NCI-H2081 (cell line): ENCODE results near the gene TMEM63B.
A peak's percentile ranks its signal among the peaks of the same experiment; 100 is the strongest.
"Not testable (repeated sequence)": the region's sequence is repeated elsewhere in the genome, so short reads cannot be mapped to it uniquely, and the experiment has no call there.

Experiments used
- DNase-seq, 2 experiments: peaks; one replicate each; lab custom pipeline; 2025; lab: John Stamatoyannopoulos, UW

The TMEM63B gene

DNA sequence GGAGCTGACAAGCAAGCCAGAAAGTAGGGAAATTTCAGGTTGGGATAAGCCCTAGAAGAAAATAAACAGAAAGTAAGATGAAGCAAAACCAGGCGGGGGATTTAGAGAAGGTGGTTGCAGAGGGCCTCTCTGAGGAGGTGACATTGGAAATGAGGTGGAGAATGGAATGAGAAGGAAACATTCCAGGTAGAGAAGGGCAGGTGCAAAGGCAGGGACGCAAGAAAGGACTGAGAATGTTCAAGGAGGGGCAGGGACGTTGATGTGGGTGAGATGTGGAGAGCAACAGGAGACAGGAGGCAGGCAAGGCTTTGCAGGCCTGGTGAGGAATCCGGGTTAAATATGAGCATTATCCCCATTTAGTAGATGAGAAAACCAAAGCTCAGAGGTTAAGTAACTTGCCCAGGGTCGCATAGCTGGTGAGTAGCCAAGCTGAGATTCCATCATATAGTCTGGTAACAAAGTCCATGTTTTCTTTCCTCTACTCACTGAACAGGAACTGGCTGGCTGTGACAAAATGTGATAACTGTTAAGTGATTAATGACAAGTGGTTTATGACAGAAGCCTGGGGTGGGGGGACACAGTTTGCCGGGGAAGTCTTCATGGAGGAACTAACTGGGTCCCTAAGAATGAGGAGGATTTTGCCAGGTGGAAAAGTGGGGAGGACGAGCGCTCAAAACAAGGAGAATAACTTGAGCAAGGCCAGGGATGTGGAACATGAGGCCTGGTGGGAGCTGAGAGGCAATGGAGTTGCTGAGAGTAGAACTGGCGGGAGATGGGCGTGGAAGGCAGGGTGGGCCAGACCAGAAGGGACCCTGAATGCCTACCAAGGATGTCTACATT, 32.7 kb upstream of the TMEM63B start:
- no peak for DNase-seq

DNA sequence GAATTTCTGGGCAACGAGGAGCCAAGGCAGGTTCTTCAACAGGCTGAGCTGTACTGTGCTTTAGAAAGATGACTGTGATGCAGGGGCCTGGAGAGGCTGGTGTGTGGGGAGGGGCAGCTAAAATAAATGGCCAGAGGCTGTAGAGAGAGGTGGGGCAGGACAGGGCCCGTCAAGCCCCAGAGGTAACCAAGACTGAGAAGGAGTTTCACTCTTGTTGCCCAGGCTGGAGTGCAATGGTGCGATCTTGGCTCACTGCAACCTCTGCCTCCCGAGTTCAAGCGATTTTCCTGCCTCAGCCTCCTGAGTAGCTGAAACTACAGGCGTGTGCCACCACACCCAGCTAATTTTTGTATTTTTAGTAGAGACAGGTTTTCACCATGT, 32.1 kb upstream of the TMEM63B start:
- DNase-seq = not testable (repeated sequence)

DNA sequence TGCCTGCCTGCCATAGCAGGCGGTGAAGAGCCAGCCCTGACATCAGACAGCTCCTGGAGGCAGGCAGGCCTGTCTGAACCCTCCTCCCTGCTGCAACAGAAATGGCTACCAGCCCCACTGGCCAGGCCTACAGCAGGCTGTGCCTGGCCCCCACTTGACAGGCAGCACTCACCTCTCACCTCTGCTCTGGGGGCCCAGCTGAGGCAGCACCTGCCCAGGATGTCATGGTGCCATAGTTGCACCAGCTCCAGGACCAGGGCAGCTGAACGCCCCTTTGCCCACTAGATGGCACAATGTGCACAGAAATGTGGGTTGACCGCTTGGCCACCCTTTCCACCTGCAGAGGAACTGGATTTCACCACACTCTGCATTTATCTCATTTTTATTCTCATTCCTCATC, 30.7 kb upstream of the TMEM63B start:
- DNase-seq = peak; percentile 58 to 71

DNA sequence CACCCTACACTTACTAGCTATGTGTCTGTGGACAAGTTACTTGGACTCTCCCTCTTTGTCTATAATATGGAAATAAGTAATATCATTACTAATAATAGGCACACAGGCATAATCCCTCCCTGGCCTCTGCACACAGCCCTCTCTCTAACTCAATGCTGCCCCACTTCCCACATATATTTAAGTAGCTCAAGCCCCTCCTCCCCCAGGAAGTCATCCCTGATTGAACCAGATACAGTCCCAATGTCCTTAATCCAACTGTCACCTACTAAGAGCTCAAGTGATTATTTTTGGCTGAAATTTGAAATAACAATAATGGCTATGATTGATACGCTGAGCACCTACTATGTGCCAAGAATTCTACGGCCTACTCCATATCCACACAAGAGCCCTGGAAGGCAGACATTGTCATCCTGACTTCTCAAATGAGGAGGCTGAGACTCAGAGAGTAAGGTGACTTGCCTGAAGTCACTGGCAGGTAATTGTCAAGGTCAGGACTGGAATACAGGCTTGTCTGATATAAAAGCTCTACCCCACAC, 29.5 kb upstream of the TMEM63B start:
- DNase-seq = no peak

DNA sequence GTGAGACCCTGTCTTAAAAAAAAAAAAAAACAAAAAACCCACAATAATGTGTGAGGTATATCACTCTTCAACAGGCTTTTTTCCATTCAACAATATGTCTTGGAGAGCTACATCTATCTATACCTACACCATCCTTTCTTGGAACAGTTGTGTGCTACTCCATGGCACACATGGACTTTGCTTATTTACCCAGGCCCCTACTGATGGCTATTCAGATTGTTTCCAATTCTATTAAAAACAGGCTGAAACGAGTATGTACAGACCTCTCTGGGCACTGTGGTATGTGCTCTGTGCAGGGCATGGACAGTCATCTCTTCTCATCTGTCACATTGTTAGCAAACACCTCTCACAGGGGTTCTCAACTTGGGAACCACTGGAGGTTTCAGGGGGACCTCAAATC, 28.2 kb upstream of the TMEM63B start:
- DNase-seq = no peak

DNA sequence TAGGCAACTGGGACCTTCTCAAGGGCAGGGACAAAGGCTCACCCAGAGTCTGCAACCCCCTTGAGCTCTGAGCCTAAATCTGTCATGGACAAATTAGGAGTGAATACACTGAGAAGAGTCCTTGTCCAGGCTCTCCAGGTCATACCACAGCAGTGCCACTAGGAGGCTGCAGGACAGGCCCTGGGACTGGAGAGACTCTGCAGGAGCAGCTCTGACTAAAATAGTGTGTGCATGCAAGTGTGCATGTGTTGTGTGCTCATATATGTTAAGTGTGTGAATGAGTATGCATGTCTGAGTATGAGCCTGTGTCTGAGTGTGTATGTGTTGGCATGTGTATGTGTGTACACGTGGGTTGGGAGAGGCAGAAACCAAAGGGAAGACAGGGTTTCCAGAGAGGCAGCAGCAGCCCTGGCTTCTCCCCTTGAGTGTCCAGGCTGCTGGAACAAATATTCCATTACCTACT, 27.2 kb upstream of the TMEM63B start:
- peak in 1 of 2 experiments; percentile 21 for DNase-seq

DNA sequence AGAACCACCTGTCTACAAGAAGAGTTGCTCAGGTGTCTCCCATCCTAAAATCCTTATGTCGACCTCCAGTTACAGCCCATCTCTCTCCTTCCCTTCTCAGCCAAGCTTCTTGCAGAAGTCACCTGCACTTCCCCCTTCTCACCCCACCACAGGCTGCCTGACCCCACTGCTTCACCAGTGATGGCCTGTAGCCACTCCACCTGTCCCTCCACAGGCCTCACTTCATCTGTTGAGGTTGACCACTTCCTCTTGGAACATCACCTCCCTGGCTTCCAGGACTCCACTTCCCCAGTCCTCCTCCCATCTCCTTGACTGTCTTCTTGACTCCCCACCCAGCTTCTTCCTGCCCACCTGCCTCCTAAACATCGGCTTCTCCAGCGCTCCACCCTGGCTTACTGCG, 25.5 kb upstream of the TMEM63B start:
- no peak for DNase-seq

DNA sequence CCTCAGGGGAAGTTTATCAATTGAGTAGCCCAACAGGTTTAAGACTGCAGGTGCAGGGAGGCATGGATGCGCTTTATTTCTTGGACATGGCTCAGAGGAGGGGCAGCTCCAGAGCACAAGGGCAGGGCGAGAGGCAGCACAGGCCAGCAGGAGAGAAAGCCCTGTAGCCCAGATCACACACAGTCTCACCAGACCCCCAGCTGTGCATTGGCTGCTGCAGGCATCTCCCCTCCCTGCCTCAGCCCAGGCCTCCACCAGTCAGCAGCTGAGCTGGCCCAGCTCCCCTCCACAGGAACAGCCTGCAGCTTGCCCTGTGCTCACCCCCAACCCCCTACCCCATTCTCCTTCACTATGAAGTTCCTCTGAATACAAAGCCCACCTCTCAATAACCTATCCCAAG, 24.8 kb upstream of the TMEM63B start:
- no peak for DNase-seq

DNA sequence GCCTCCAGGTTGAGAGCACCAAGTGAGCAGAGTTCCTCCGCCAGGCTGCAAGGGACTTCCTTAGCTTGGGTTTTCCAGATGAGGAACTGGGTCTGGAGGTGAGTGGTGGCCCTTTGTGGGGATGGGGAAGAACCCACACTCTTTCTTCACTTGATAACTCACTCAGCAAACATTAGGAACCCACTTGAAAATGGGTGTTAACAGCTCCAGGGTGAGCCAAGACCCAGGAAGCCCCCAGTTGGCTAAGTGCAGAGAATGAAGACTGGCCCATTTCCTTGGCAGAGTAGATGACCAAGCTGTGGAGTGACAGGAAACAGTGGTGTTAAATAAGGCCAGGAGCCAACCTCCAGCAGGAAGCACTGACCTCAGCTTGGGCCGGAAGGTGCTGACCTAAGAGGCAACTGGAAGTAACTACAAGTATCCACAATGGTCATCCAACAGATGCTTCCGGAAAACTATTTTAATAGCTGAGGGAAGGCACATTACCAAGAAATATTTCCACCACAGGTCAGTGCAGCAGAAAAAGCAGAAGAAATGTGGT, 22.8 kb upstream of the TMEM63B start:
- DNase-seq = no peak

DNA sequence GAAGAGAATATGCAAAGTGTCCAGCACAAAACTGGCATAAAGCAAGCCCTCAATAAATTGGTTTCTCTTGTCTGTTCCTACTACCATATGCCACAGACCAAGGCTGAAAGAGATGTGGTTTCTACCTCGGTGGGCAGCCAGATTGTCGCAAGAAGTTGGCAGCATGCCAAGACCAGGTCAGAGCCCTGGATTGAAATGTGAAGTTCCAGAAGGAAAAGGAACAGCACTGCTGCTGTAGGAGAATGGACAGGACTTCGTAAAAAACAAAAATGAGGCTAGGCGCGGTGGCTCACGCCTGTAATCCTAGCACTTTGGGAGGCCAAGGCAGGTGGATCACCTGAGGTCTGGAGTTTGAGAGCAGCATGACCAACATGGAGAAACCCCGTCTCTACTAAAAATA, 22.2 kb upstream of the TMEM63B start:
- DNase-seq = no peak

DNA sequence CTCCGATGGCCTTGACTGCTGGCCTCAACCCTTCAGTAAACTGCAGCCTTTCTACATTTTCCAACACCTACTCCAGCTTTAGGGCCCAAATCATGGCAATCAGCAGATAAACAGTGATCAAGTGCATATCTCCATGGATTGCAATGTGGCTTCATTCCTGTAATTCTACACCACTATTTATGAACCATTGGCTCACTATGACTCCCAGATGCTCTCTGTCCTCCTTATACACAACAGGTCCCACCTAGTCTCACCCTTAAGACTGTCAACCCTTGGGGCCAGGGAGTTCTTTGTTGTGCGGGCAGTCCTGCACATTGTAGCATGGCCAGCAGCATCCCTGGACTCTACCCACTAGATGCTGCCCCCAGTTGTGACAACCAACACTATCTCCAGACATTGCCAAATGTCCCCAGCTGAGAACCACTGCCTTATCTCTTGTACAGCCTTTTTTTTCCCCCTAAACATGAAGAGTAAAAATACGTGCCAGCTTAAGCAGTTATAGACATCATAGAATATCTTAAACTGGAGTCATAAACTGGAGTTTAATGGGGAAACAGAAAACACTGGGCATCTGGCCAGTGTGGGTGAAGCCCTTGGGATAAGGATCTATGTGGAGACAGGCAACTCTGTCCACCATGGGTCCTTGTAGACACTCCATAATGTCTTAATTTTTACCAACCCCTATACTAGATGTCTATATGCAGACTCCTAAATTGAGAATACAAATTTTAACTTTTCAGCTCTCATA, 21.2 kb upstream of the TMEM63B start:
- no peak for DNase-seq

DNA sequence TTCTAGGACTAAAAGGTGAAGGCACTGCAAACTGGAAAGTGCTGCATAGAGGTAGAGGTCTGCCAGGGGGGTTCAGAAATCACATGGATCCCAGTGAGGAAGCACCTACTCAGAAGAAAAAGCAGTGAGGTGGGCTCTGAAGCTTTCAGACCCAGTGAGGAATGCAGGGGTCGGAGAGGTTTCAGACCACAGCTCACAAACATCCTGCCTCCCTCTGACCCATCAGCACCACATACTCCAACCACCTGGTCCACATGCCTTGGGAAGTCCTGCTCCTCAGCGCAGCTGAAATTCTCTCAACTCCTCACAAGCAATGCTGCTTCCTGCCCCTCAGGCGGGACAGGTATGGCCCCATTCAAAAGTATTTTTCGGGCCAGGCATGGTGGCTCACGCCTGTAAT, 20.3 kb upstream of the TMEM63B start:
- no peak for DNase-seq

DNA sequence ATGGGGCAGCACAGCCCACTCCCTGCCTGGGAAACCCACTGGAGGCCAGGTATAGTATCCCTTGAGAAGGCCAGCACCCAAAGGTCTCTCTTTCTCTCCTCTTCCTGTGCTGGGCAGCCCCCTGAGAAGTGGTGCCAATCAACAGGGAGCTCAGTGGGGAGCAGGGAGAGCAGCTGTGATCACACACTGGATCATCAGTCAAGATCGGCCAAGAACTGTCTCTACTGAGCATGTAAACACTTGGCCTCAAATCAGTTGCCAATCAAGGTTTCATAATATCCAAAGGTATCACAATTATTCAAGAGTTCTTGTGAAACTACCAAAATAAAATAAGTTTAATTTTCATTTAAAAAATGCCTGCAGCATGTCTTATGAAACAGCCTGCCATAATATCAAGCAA, 18.9 kb upstream of the TMEM63B start:
- no peak for DNase-seq

DNA sequence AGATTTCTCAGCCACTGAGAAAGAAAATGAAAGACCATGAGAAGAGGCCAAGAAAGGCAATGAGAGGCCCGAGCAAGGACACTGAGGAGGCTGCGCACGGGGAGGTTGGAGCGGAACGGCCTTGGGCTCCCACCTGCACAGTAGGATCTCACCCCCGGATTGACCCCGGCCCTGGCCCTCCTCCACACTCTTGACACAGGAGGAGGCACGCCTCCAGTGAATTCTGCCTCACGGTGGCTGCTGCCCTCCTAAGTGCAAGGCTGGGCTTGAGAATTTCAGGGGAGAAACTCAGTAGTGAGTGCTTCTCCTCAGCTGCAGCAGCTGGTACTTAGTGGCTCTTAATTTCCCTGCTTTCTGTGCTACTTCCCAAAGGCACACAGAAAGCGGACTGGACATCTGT, 18.1 kb upstream of the TMEM63B start:
- DNase-seq = no peak

DNA sequence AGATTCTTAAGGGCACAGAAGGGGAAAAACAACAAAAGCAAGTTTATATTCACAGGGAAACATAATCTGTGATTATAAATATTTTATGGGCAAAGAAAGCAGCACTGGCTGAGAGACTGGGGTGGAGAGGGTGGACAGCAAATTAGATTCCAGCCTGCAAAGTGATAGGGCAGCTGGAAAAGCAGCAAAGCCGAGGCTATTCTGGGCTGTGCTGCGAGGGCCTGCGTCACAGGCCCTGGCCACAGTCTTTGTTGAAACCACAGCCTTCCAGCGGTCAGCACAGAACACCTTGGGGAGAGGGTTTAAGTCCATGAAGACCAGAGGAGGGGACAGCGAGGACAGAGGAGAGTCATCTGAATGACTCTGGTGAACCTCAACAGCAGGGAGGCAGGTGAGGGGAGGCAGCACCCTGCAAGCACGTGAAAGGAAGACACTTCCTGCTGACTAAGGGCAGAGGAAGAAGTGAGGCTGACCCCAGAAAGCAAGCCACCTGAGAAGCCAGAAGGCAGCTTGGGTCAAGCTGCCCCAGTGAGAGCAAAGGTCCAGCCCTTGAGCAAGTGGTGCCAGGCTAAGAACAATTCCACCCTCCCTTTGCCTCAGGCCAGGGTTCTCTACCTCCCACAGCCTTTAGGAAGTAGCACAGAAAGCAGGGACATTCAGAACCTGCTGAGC, 17.2 kb upstream of the TMEM63B start:
- DNase-seq = no peak

DNA sequence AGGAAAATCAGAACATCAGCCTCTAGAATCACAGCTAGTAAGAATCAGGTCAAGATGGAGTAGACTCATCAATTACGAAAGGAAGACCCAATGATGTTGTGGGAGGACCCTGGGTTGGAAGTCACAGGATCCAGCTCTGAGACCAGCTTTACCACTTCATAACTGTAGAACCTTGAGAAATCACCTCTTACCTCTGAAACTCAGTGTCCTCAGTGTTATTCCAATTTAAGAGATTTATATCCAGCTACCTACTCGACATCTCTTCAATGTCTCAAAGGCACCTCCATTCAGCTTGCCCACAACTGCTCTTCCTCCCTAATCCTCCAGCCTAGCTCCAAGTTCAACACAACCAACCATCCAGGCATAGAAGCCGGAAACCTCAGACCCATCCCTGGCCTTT, 16.4 kb upstream of the TMEM63B start:
- DNase-seq = no peak

DNA sequence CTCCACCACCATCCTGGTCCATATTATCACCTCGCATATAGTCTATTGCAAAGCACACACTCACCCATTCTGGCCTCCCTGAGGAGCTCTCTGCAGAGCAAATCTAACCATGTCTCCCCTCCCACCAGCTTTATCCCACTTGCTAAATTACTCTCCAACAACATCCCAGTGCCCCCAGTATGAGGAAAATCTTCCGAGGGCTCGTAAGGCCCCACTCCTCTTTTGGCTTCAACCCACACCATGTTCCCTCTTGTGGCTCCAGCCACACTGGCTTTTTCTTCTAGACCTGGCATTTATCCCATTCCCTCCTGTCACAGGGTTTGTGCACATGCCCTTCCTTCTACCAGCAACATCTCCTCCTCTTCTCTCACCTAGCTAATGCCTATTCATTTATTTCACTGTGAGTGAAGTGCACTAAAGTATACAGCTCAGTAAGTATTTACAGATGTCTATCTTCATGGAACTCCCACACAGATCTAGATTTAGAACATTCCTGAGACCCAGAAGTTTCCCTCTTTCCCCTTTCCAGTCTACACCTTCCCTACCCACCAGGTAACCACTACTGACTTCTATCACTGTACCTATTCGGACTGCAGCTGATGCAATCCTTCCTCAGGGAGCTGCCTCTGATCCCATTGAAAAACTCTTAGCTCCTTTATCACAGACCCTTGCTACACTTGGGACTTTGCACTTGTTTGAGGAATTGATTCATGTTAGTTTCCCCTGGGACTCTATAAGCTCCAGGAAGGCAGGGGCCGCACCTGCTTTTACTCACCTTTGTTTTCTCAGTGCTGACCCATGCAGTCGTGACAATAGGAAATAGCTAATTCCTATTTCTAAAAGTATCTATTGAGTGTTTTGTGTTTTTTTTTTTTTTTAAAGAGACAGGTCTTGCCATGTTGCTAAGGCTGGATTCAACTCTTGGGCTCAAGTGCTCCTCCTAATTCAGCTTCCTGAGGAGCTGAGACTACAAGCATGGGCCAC, 15.6 kb upstream of the TMEM63B start:
- DNase-seq = no peak

DNA sequence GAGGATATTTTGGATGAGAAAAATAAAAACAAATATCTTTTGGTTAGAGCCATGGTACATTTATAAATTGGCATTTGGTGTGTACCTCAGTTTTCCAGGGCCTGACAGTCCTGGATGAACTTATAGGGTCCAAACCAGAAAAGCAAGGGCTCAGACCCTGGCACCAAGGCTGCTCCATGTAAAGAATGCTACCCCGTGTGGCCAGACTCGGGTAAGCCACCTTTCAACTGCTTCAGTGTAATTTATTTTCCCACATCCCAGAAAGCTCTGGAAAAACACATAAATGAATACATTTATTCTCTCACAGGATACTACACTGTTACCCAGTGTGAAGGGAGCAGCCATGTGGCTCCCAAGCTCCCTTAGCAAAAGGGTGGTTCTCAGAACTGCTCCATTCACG, 13.9 kb upstream of the TMEM63B start:
- no peak for DNase-seq

DNA sequence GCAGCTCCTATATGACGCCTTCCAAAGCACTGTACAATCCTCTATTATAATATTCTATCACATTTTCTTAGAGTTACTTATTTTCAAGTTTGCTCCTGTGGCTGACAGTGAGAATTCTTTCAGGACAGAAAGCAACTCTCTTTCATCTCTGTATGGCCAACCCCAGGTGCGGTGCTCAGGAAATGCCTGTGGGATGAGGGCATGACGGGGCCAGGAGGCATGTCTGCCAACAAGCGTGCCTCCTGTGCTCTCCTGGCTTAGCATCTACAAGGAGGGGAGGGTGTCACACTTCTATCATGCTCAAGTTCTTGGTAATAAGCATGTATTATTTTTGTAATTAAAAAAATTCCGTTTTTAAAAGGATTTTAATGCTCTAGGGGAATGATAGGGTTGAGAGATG, 11.5 kb upstream of the TMEM63B start:
- no peak for DNase-seq

DNA sequence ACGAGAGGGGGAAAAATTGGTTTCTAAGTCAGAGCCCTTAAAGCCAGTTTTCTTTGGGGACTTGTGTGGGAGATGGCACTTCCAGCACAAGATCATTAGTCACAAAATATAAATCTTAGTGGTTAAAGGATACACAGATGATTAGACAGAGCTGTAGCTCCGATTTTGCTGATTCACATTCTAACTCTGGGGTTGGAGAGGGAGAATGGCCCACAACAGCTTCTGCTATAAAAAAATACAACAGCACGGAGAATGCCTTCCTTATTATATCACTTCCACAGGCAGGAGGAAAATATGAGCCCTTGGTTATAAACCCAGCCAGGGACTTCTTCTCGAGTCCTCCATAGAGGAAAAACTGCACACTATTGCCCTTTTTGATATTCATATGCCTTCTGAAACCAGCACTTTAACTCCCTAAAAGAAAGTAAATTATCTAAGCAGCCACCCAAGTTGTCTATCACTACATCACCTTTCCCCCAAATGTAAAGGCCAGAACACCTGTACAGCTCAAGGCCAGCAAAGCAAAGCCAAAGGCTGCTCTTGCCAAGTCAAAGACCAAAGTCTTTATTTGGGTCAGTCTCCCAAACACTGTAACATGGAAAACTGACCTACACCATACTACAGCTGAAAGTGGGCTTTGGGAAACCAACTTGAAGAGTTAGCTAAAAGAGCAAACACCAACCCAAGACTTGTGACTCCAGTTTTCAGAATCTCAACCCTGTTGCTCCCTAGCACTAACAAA, 10.5 kb upstream of the TMEM63B start:
- no peak for DNase-seq
